MM.1S (cell line): ENCODE data around the gene VAV2.

Experiments
- EZH2phosphoT487 ChIP-seq: fragments of 300-600 bp; sonication (generic); IDR thresholded peaks from 2 replicates; pipeline ENCODE4 v1.6.1; 2018; ENCODE audit warnings: antibody characterized with exemption, low read length
- TF ChIP-seq, protein P1 (sequence below): fragments of 300-600 bp; sonication (generic); IDR thresholded peaks from 2 replicates; pipeline ENCODE4 v1.5.1; 2016; ENCODE audit warnings: antibody characterized with exemption, low read length, mixed read lengths

DNA sequence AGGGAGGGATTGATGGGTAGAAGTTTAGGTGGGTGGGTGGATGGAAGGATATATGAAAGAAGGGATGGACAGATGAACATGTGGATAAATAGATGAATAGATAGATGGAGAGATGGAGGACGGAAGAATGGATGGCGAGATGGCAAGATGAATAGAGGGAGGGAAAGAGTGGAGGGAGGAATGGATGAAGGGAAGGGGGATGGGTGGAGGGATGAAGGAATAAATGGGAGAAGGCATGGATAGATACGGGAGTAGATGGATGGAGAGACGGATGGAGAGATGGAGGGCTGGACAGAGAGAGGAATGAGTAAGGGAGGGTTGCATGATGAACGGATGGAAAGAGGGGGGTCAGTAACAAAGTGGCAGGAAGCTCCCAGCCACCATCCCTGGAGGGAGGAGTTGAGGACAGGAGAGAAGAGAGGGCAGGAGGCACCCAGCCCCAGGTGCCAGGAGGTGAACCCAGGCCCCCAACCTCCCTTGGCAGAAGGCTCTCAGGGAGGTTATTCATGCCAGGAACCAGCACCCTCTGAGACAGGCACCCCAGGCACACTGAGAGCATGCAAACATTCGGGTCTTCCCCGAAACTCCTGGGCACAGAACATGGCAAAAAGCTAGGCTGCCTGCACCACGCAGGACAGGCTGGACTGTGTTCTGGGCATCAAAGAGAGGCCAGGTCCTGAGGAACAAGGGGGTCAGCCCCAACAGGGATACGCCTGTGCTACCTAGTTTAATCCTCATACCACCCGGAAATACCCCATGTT, 263.1 kb downstream of the VAV2 start:
- TF ChIP-seq, protein P1, sequence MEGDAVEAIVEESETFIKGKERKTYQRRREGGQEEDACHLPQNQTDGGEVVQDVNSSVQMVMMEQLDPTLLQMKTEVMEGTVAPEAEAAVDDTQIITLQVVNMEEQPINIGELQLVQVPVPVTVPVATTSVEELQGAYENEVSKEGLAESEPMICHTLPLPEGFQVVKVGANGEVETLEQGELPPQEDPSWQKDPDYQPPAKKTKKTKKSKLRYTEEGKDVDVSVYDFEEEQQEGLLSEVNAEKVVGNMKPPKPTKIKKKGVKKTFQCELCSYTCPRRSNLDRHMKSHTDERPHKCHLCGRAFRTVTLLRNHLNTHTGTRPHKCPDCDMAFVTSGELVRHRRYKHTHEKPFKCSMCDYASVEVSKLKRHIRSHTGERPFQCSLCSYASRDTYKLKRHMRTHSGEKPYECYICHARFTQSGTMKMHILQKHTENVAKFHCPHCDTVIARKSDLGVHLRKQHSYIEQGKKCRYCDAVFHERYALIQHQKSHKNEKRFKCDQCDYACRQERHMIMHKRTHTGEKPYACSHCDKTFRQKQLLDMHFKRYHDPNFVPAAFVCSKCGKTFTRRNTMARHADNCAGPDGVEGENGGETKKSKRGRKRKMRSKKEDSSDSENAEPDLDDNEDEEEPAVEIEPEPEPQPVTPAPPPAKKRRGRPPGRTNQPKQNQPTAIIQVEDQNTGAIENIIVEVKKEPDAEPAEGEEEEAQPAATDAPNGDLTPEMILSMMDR, result no peak
- no peak for TF ChIP-seq EZH2phosphoT487
